ENCODE results near the gene EML2.

The EML2 gene

GRCh38 chr19:45657520-45658167 lies 18.4 kb upstream of the EML2 start:
- DNase-seq: no peak
- in situ Hi-C loops (cut with HindIII; ENCODE audit: low pct_ligation_motif_present, low pct_unique_long_range_greater_than_20kb, low sequenced_read_pairs): no loop called here

DNA sequence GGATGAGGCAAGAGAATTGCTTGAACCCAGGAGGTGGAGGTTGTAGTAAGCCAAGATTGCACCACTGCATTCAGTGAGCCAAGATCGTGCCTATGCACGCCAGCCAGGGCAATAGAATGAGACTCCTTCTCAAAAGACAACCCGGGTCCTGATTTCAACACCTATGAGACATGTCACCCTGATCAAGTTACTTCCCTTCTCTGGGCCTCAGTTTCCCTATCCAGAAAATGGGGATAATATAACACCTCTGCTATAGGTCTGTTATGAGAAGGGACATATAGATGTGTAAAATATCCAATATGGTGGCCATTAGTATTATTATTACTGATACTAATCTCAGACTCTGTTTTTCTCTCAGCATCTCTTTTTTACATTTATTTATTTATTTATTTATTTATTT lies 15.9 kb upstream of the EML2 start:
- in situ Hi-C loops (cut with HindIII; ENCODE audit: low pct_ligation_motif_present, low pct_unique_long_range_greater_than_20kb, low sequenced_read_pairs): no loop called here

GRCh38 chr19:45653634-45654033 lies 14.4 kb upstream of the EML2 start:
- no peak for DNase-seq
- in situ Hi-C loops (cut with HindIII; ENCODE audit: low pct_ligation_motif_present, low pct_unique_long_range_greater_than_20kb, low sequenced_read_pairs): no loop called here

More for the DNA sequence above, 15.9 kb upstream of the EML2 start:
- no peak for DNase-seq

DNA sequence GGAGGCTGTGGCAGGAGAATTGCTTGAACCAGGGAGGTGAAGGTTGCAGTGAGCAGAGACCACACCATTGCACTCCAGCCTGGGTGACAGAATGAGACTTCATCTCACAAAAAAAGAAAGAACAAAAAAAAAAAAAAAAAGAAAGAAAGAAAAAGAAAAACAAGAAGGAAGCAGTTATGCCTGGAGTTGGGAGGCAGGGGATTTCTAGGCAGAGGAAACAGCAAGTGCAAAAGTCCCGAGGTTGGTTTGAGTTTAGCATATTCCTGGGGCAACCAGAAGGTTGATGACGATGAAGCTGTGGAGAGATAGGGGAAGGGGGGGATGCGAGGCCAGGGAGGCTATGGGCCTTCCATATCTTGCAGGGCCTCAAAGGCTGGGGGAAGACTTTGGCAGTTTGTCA lies 11.5 kb upstream of the EML2 start:
- no peak for DNase-seq
- in situ Hi-C loops (cut with HindIII; ENCODE audit: low pct_ligation_motif_present, low pct_unique_long_range_greater_than_20kb, low sequenced_read_pairs): no loop called here

DNA sequence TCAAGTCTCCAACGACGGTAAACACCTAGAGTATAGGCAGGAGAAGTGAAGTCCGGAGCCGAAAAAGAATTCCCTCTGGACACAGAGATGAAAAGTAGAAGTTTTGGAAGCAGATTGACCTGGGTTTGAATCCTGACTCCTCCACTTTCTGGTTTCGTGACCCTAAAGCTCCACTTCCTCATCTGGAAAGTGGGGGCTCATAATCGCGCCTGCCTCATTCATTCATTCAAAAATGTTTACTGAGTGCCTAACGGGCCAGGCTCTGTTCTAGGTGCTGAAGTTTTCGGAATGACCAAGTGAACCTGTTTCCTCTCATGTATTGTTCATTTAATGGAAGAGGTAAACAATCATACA lies 7.1 kb upstream of the EML2 start:
- DNase-seq: peak; percentile 15
- in situ Hi-C loops (cut with HindIII; ENCODE audit: low pct_ligation_motif_present, low pct_unique_long_range_greater_than_20kb, low sequenced_read_pairs): no loop called here

DNA sequence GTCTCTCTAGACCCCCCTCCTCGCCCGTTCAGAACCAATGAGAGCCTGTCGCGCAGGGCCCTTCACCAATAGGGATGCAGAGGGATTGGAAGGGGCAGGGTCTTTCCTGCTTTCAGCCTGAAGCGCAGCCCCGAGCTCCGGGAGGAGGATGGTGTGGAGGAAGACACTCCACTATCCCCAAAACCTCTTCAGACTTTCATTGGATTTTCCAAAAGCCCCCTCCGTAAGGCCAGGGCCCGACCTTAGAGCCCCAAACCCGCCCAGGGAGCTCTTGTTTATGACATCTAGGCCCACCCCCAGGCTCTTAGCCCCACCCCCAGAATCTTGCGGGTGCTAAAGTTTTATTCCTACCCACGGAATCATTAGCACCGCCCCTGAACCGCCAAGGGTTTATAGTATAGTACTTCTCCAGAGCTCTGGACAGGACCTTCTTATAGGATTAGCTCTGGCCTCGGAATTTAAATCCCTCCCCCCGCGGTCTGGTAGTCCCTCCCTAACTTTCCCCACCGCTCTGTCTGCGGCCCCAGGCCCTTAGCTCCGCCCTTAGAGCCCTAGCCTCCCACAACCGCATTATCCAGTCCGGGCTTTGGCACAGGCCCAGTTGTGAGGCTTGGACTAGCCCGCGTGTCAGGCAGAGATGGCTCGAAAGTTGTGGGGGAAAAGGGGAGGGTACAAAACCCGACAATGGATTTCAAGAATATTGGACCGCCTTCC lies 6.6 kb upstream of the EML2 start:
- DNase-seq: peak; percentile 88
- in situ Hi-C loops (cut with HindIII; ENCODE audit: low pct_ligation_motif_present, low pct_unique_long_range_greater_than_20kb, low sequenced_read_pairs): no loop called here

DNA sequence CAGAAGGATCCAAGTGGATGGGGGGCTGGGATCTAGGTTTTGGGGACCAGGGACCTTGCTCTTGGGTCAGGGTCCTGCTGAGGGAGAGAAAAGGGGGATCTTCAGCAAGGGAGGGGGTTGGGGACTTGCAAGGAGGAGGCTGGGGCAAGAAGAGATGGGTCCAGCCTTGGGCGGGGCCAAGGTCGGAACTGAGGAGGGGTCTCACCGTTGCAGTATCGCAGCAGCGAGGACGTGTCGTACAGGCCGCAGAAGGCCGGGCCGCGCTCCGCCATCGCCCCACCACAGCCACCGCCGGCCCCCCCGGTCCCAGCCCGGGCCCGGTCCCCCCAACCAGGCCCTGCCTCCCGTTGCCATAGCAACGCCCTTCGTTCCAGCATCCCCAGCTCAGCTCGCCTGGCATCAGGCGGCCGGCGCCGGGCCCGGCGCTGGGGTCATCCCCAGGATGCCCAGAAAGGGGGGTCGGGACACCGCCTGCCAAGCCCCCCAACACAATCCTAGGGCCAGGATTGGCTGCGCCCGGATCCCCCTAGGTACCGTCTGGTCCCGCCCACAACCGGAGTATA lies 6.0 kb upstream of the EML2 start:
- DNase-seq: no peak
- in situ Hi-C loops (cut with HindIII; ENCODE audit: low pct_ligation_motif_present, low pct_unique_long_range_greater_than_20kb, low sequenced_read_pairs): no loop called here

- in situ Hi-C loops (cut with HindIII; ENCODE audit: low pct_ligation_motif_present, low pct_unique_long_range_greater_than_20kb, low sequenced_read_pairs): no loop called here
- no peak for DNase-seq
Observed at GRCh38 chr19:45643927-45644771, 5.0 kb upstream of the EML2 start.

- in situ Hi-C loops (cut with HindIII; ENCODE audit: low pct_ligation_motif_present, low pct_unique_long_range_greater_than_20kb, low sequenced_read_pairs): no loop called here
Observed at GRCh38 chr19:45643024-45643926, 4.1 kb upstream of the EML2 start.

GRCh38 chr19:45641274-45642105 lies 2.3 kb upstream of the EML2 start:
- in situ Hi-C loops (cut with HindIII; ENCODE audit: low pct_ligation_motif_present, low pct_unique_long_range_greater_than_20kb, low sequenced_read_pairs): no loop called here
- DNase-seq: peak; percentile 93

More at GRCh38 chr19:45643024-45643926, 4.1 kb upstream of the EML2 start:
- peak; percentile 73 for DNase-seq

DNA sequence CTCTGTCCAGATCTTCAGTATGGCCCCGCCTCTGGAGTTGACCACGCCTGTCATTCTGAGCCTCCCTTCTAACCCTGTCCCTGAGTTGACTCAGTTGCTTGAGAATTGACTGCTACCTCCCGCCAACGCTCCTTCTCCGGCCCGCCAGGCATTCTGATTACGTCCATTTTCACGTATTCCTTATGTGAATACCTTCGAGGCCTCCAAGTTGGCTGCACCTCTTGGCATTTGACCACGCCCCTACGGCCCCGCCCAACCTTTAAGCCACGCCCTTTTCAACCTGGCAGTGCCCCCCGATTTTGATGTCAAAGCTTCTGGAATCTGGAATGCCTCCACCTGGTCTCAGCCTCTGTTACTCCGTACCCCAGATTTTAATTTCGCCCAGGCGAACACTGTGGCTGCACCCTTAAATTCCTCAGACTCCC lies 1.7 kb upstream of the EML2 start:
- DNase-seq: no peak
- in situ Hi-C loops (cut with HindIII; ENCODE audit: low pct_ligation_motif_present, low pct_unique_long_range_greater_than_20kb, low sequenced_read_pairs): no loop called here

DNA sequence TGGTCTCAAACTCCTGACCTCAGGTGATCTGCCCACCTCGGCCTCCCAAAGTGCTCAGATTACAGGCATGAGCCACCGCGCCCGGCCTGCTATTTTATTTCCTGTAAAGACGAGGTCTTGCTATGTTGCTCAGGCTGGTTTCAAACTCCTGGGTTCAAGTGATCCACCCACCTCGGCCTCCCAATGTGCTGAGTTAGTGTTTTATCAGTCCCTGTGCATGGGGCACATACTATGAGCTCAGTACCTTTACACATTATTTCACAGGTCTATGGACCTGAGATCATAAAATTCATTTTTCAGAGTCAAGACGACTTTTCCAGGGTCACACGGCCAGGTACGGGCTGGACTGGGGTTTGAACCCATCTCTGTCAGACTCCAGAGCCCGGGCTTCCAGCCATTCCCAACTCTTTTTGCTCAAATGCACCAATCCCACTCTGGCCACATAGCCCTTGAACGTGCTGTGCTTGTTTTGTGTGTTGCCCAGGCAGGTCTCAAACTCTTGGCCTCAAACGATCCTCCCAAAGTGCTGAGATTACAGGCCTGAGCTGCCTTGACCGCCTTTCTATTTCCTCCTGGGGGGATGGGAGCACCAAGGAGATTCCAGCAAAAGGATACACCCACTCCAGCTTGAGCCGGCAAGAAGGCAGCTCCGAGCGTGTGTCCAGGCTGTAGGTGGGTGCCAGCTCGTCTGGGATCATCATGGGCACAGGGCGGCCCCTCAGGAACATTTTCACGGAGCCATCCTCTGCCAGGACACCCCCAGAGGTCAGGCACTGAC lies 1.1 kb downstream of the EML2 start:
- in situ Hi-C loops (cut with HindIII; ENCODE audit: low pct_ligation_motif_present, low pct_unique_long_range_greater_than_20kb, low sequenced_read_pairs): no loop called here
- DNase-seq: no peak

DNA sequence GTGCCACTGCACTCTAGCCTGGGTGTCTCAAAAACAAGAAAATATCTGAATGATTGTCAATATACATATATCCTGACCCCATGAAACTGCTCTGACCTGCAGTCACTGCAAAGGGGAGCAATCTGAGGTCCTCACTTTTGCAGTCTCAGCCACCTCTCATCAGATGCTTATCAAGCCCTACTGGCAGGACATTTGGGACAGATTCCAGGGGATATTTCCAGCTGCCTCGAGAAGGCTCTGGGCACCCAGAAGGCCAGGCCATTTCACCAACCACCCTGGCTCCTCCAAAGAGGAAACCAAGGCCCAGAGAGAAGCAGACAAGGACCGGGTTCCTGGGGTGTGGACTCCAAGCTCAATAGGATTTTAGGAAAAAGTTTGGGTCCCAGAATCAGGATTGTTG lies 2.3 kb downstream of the EML2 start:
- in situ Hi-C loops (cut with HindIII; ENCODE audit: low pct_ligation_motif_present, low pct_unique_long_range_greater_than_20kb, low sequenced_read_pairs): no loop called here
- DNase-seq: no peak

DNA sequence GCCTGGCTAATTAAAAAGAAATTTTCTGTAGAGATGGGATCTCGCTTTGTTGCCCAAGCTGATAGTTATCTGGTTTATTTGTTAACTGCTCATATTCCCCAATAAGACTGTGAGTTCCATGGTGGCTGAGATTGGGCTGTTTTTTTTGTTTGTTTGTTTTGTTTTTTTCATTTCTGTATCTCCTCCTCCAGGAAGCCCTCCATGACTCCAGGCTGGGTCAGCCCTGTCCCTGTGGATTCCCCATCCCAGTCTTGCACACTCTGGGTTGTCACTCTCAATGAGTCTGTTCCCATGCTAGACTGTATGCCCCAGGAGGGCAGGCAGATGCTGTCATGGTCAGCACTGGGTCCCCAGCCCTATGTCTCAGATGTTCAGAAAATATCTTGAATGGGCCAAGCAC lies 2.9 kb downstream of the EML2 start:
- in situ Hi-C loops (cut with HindIII; ENCODE audit: low pct_ligation_motif_present, low pct_unique_long_range_greater_than_20kb, low sequenced_read_pairs): no loop called here
- DNase-seq: no peak

DNA sequence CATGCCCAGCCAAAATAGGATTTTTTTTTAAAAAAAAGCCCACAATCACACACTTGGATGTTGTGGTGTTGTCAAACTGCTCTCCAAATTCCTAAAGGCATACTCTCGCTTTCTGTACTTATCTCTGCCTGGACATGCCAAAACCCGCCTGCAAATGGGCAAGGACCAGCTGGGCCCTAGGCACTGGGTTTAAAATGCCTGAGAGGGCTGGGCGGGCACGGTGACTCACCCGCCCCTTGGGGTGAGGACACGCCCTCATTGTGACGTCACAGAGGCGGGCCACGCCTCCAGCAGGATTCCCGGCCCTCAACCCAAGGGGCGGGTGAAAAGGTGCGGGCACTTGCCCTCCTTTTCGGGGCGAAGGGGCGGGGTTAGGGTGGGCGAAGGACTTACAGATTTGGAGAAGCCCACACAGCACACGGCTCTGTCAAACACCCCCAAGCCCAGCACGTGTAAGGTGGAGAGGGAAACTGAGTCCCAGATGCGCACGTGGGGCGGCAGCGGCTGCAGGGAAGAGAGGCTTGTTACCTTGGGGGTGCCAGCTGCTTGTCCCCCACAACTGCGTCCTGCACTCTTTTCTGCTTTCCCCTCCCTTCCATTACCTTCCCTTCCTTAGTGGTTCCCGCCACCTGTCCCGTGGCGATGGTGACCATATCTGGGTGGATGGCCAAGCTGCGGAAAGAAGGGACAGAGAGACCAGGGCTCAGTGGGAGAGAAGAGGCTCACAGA lies 6.6 kb downstream of the EML2 start:
- in situ Hi-C loops (cut with HindIII; ENCODE audit: low pct_ligation_motif_present, low pct_unique_long_range_greater_than_20kb, low sequenced_read_pairs): no loop called here
- peak; percentile 85 for DNase-seq

DNA sequence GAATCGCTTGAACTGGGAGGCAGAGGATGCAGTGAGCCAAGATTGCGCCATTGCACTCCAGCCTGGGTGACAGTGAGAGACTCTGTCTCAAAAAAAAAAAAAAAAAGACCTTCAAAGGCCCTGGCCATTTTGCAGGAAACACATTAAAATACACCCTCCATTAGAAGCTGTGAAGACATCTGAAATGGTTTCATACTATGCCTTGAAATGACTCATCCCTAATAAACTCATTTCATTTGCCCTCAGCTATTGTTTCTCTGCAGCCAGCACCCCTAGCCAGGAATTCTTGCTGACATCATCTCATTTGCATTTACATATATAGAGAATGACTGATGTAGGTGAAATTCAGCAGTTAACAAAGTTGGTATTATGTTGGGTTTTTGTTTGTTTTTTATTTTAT lies 8.7 kb downstream of the EML2 start:
- in situ Hi-C loops (cut with HindIII; ENCODE audit: low pct_ligation_motif_present, low pct_unique_long_range_greater_than_20kb, low sequenced_read_pairs): no loop called here
- DNase-seq: peak; percentile 23

Data from ACHN (cell line).